C1 segment of cervical spinal cord (tissue), 14 donors: ENCODE data around the gene MKNK1.

Source experiments
- DNase-seq, 14 donors: peaks; one replicate each; lab custom pipeline; 2025; lab: John Stamatoyannopoulos, UW

MKNK1 gene

DNA sequence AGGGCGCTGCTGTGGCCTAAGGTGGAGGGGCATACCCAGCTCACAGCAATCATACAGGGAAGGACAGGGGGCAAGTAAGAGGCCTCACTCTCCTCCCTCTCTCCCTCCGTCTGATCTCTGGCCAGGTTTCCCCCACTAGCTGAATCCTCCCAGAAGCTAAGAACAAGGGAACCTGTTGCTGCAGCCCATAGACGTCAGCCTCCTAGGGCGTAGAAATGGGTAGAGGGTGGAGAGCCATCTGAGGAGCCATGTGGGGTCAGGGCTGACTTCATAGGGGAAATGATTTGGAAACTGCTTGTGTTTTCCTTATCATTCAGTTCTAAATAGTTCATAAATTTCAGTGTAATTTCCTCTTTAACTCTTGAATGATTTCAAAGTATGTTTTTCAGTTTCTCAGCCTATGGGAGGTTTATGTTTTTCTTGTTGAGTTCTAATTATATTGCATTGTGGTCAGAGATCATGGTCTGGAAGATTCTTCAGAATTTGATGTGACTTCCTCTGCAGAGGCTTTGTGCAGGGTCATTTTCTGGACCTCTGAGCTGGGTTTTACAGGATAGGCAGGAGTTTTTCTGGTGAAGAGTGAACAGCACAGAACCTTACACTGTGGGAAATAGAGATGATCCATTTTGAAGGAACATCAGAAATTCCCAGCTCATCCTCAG, 14.8 kb upstream of the MKNK1 start:
- no peak for DNase-seq

DNA sequence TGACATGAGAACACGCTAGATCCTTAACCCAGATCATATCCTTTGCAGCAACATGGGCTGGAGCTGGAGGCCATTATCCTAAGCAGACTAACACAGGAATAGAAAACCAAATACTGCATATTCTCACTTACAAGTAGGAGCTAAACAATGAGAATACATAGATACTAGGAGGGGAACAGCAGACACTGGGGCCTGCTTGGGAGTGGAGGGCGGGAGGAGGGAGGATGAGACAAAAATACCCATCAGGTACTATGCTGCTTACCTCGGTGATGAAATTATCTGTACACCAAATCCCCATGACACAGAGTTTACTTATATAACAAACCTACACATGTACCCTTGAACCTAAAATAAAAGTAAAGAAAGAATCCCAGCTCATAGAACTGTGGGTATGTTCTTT, 13.8 kb upstream of the MKNK1 start:
- no peak for DNase-seq

DNA sequence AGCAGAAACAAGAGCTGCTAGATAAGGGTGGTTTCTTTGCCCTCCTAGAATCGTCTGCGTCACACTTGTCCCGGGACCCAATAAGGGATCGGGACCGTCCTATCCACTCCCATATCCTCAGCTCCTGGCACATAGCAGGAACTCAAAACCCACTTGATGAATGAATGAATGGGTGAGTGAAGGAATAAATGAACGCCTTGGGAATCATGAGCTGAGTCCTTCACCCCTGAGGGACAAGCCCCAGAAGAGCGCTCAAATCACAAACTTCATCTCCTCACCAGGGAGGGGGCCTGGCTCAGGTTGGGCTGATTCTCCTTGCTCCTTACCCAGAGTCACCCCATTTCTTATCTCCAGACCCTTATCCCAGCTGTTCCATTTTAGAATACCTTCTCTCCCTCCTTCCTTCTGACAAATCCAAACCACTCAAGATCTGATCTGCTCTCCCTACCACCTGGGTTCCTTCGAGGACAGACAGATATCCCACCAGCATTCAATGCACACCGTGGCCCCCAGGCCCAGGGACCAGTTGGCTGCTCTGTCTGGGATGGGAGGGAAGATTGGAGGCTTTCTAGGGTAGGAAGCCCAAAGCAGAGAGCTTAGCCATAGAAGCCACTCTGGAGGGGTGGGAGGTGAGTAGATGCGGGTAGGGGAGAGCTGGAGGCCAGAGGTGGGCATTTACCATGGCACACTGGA, 13.2 kb upstream of the MKNK1 start:
- no peak for DNase-seq

DNA sequence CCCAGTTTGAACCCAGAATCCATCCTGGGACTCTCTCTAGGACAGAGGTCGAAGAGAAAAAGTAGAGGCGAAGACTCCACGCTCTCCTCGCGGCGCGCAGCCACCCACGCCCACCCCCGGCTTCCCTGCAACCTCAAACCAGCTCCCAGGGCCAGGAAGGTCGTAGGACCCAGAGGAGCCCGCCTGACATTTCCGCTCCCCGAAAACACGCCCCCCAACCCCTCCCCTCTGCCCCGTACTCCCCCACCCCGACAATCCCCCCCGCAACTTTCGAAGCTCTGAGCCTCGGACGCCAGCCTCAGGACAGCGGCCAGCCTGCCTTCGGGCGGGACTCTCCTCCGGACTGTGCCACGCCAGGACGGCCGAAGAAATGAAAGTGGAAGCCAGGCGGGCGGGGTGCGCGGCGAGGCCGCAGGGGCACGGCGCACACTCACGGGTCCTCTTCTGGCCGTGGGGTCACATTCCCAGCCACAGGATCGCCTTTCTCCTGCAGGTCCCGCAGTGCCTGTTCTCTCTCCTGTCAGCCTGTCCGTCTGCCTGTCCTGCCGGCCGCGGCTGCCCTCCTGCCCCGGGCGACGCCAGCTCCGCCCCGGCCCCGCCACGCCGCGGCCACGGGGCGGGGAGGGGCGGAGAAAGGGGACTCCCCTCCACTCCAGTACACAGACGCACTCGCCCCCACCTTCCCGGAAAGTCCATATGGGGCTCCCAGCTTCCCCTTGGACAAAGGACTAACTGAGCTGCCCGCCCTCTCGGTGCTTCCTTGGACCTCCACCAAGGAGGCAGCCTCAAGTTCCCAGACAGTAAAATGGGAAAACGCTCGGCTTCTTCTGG, 12.4 kb upstream of the MKNK1 start, which contains the start of gene MOB3C:
TSS of gene MOB3C (minus strand) at position 535 of the 831 bp plus-strand sequence. CDS start 3,490 bp downstream, outside the sequence.
- DNase-seq: peak in 12 of 14 donors; percentile 38 to 86 (median 63)

DNA sequence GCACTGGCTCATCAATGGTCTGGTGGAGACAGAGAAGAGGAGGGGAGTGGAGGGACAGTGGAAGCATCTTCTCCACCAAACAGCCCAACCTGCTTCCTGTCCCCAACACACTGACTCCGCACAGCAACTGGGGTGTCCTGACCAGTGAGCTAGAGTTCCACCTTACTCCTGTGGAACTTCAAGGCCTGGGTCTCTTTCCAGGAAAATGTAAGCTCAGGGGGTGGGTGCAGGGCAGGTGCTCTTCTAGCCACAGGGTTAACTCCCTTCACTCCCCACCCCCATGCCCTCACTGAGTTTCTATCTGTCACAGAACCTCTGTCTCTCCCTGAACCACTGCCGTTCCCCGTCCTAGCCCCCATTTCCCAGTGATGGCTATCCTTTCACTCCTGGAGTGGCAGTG, 11.7 kb upstream of the MKNK1 start:
- no peak for DNase-seq

DNA sequence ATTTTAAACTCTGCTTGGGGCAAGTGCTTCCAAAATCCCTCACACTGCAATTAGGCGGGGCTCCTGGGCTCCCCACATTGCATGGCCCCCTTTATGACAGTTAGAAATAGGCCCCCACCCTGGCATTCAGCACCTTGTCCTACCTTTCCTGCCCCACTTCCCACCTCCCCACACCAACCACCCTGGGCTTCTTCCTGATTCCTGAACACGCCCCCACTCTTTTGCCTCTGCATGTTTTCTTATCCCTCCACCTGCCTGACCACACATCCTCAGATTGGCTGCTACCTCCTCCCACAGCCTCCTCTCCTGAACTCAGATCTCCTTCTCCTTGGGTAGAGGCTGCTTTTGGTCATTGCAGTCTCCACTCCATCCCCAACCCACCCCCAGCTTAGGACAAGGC, 11.0 kb upstream of the MKNK1 start:
- no peak for DNase-seq

DNA sequence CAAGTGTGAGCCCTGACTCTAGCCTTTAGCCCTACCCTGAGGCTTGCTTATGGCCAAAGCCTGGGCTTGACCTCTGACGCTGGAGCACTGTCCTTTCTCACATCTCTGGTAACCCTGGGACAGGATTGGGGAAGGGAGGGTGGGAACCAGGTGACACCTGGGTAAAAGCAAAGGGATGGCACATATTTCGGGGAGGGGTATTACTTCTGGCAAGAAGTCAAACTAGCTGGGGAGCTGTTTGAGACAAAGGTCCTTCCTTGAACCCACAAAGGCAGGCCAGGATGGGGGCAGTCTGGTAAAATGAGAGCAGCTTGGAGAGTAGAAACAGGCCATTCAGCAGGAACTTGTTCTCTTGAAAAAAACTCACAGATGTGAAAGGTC, 10.5 kb upstream of the MKNK1 start:
- no peak for DNase-seq

DNA sequence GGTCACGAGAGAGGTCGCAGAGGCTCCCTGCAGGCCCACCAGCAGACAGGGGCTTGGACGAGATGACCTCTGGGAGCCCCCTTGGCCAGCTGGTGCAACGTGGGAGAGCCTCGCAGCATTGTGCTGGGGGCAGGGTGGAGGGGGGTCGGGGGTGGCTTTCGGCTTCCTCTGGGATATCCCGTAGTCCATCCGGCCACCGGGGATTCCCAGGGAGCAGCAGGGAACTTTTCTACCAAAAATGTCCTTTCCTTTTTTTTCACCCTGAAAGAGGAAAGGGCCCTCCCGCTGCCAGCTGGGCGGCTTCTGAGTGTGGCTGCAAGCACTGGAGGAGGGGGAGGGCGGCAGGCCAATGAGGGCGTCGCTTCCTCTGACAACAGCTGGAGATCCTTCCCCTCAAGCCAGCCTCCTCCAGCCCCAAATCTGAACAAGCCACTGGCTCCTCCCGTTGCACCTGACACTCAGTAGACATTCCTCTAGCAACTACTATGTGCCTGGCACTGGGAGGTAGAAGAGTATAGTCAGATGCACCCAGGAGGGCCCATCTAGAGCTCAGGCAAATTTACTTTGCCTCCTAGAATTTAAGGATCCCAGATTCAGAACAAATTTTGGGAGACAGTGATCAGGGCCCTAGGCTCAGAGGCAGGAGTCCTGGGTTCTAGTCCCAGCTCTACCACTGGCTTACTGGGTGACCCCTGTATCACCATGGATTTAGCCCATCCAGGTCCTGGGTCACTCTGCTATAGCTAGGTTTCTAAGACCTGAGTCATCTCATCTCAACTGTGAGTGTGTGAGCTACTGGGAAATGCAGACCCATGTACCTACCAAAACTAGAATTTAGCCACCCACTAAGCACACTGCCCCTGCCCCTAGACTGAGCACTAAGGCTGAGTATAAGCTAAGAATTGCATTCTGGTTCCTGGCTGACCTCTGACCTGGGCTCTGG, 9.9 kb upstream of the MKNK1 start:
- DNase-seq: peak in 12 of 14 donors; percentile 18 to 72 (median 48)

DNA sequence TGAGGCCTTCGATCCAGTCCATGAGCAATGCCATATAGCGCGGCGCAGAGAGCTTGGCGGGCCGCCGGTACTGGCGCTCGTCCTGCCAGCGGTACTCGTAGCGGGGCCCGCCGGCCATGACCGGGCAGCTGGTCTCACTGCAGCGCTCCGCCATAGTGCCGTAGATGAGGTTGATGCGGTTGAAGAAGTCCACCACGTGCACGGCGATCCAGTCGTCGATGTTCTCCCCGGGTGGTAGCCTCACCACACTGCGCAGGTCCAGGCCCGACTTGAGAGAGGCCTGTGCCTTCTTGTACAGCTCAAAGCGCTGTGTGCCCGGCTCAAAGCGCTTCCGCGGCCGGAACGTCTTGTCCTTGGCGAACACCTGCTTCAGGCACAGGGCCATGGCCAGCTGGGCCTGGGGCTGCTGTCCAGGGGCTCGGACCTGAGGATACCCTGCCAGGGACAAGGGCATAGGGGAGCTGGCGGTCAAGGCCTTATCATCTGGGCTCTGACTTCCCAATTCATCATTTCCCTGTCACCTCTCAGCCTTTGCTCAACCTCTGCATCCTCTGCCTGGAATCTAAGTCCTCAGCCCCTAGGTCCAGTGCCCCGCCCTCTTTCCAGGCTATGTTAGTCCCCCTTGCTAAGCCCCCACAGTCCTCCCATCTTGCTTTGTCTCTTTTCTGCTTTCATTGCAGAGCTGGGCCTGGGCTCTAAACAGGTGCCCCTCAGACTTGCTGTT, 9.0 kb upstream of the MKNK1 start:
- peak in 1 of 14 donors; percentile 49 for DNase-seq

DNA sequence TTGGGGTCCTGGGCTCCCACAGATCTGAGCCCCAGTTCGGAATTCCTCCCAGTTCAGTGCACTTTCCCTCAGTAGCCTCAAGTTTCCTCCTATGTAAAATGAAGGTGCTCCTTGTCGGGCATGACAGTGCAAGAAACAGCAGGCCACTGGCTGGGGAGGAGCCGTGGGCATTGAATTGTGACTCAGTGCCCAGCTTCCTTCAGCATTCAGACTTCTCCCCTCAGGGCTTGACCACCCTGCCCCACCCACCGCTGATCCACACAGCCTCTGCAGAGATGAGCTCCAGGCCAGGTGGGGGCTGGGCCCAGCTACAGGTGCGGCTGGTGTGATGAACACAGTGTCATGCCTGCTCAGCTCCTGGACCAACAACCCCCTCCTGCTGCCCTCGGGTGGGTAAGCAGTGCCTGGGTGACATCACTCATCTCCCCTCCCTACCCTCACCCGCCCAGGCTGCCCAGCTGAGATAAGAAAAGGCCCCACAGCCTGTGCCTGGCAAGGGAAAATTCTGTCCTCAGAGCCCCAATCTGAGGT, 7.7 kb upstream of the MKNK1 start:
- DNase-seq: no peak

DNA sequence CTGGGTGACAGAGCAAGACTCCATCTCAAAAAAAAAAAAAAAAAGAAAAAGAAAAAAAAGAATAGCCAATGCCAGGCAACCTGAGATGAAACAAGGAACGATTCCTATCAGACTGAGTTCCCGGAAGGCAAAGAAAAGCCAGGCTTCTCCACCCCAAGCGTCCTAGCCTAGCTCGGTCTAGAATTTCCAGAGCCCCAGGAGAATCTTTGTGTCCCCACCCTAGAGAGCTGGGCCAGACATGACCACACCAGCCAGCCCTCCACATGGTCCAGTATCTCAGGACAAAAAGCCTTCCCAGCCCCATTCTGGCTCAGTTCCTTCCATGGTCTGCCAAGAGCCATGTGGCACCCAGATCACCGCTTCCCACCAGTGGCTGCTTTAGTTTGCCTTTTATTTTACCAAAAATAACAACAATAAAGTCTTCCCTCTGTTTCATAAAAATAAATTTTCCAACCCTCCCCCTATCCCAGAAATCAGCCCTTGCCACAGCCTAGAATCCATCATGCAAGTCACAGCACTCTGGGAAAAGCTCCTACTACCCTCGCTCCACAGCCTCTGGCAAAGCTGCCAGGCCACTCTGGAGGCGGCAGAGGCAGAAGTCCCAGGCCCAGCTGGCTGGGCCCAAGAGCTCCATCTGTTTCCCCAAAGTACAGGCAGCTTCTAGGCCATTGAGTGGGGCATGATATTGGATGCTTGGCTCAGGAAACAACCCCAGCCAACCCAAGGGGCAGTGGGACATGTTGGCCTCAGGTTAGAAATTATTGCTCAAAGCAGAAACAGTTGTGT, 3.5 kb upstream of the MKNK1 start:
- DNase-seq: peak in 5 of 14 donors; percentile 7 to 91 (median 38)

DNA sequence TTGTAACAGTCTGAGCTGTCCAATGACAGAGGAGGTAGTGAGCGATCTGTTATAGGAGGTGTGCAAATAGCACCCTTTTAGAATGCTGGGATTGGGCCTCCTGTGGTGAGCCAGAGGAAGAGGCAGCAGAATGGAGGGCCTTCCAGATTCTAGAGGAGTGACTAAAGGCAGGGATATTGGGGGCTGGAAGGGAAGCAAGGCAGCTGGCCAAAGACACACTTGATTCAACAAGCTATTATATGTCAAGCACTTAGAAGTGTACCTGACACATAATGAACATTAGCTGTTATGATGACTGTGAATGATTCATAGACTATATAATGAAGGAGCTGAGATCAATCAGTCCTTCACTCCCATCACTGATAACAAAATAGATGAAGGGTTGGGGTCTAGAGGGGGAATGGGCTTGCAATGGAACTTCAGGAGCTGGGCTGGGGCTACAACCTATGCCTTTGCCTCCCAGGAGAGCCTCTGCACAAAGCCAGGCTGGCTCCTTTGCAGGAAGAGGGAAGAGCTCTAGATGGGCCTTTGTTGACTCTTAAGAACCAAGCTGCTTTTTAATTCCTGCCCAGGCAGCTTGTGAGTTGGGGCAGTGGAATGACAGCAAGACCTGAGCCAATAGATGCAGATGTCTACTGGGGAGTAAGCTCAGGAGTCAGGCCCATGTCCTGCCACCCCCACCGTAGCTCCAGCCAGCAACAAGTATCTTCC, 2.3 kb upstream of the MKNK1 start:
- peak in 1 of 14 donors; percentile 6 for DNase-seq

DNA sequence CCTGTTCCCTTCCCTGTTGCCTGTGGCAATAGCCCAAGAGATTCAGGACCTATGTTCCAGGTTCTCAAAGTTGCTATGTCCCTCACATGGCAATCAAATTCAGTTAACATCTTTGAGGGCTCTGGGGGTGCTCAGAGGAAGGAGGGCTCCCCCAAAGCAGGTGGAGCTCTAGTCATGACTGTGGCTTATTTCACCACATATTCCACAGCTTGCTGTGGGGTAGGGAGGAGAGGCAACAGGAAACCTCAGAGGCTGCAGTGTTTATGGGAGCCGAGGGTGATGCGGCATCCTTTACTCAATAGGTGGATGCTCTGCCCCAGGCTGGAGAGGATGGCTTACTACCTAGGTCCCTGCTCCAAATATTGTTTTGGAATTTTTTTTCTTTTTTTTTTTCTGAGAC, 1.2 kb upstream of the MKNK1 start:
- DNase-seq: no peak

DNA sequence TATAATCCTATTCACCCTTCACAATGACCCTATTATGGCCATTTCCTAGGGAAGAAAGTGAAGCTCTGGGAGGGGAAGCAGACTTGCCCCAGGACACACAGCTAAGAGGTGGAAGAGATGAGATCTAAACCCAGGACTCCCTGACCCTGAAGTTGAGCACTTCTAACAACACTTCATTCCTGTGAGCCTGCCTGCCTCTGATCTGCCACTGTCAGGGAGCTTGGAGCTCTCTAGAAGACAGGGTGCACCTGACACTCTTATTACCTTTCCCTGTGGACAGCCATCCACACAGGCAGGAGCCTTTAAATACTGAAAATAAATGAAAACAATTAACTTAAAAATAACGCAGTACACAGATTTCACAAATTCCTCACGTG, 599 bp downstream of the MKNK1 start:
- peak in 1 of 14 donors; percentile 33 for DNase-seq

DNA sequence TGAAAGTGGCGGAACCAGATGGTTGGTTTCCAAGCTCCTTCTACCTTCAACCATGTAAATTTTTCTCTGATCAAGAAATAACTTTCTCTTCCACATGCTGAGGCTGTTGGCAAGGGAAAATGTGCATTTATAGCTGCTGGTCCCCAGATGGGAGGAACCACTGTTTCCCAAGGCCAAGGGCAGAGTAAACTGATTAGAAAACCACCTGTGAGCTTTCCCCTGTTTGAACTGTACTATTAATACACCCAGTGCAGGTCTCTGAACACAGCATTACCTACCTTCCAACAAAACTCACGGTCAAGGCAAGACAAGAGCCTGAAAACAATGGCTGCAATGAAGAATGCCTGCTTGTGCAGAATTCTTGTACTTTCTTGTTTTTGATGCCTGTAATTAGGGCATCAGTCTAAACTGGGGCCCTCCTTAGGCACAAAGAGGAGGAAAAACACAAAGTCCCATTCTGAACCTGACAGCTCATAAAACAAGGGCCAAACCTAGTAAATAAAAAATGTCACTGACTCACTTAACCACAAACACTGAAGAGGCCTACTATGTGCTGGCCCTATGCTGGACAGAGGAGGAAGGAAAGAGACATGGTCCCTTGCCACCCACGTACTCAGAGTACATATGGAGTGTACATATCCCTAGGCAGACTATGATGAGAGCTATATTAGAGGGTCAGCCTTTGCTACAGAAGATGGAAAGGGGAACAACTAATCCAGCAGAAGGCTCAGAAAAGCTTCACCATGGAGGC, 2.6 kb downstream of the MKNK1 start:
- DNase-seq: no peak

DNA sequence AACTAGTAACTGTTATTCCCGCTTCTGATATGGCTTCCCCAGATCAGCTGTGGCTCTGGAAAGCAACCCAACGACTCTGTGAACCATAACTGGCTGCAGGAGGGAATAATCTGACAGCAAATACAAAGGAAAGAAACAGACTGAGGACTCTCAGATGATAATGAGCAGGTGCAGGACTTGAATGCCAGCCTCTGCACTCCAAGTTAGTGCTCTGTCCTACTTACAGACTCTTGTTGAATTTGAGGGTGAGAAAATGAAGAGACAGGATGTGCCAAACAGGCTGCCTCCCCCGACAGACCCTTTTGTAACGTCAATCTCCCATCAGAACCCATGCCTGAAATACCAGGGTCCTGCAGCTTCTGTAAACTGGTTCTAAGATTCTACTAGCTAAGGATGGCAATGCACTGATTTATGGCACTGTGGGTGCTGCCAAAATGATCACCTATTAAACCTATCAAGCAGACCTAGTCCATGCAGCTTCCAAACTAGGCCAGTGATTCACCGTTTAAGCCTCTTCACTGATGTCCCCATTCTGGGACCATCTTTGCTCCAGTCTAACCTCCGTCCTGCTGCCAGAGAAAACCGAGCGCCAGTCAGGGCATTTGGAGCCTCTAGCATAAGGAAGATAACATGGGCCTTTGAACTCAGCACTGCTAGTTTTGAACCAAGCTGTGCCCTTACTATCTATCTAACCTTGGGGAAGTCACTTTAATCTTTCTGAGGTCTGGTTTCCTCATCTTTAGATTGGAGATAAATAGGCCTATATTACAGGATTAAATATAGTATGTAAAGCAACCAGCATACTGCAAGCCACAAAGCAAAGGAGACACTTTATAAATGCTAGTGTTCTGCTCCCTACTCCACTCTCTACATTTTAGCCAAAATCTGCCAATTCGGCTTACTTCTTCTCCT, 4.8 kb downstream of the MKNK1 start:
- no peak for DNase-seq

DNA sequence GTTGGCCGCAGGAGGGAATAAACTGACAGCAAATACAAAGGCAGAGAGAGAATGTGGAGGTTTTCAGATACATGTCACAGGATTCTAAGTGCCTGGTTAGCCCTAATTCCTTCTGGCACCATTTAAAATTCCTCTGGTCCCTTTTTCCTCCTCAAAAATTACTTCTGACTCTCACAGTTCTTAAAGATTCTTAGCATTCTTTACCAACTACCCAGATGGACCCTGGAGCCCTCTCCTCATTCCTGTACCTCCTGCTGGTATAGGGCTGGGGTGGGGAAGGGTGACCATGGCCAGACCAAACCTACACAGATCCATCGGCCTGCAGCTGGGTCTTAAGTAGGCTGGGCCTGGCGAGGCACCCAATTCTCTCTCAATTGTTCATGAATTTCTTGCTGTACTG, 7.2 kb downstream of the MKNK1 start:
- no peak for DNase-seq
